HUES64 (cell line): ENCODE data around the gene SLC4A2.

Source experiments
- H3K27ac ChIP-seq: 2 replicates; pipeline ENCODE4 v1.7.0; 2013; ENCODE audit warnings: low read depth, low read length, inconsistent platforms
- H3K27me3 ChIP-seq: 2 replicates; pipeline ENCODE4 v1.6.1; 2013; ENCODE audit warnings: mild to moderate bottlenecking, low read length; ENCODE audit not compliant: insufficient read depth
- H3K36me3 ChIP-seq: 2 replicates; pipeline ENCODE4 v1.6.1; 2013; ENCODE audit warnings: mild to moderate bottlenecking, low read length; ENCODE audit not compliant: insufficient read depth
- H3K4me1 ChIP-seq: 2 replicates; pipeline ENCODE4 v1.6.1; 2013; ENCODE audit warnings: mild to moderate bottlenecking, low read length, moderate library complexity; ENCODE audit not compliant: insufficient read depth
- H3K4me3 ChIP-seq: 2 replicates; pipeline ENCODE4 v1.5.1; 2013; ENCODE audit warnings: mild to moderate bottlenecking, low read length, moderate library complexity
- H3K9ac ChIP-seq: 2 replicates; pipeline ENCODE4 v1.6.1; 2013; ENCODE audit warnings: mild to moderate bottlenecking, low read depth, low read length
- H3K9me3 ChIP-seq: 2 replicates; pipeline ENCODE4 v1.6.1; 2013; ENCODE audit warnings: low read depth, low read length; ENCODE audit not compliant: insufficient read depth
- WGBS: fragments of 150-250, 120-280 bp; methylation state at CpG from one replicate; pipeline ENCODE4 v1.1.7; 2013; ENCODE audit warnings: missing lambda C conversion rate; 5-methylcytosine and 5-hydroxymethylcytosine counted together

Gene SLC4A2

DNA sequence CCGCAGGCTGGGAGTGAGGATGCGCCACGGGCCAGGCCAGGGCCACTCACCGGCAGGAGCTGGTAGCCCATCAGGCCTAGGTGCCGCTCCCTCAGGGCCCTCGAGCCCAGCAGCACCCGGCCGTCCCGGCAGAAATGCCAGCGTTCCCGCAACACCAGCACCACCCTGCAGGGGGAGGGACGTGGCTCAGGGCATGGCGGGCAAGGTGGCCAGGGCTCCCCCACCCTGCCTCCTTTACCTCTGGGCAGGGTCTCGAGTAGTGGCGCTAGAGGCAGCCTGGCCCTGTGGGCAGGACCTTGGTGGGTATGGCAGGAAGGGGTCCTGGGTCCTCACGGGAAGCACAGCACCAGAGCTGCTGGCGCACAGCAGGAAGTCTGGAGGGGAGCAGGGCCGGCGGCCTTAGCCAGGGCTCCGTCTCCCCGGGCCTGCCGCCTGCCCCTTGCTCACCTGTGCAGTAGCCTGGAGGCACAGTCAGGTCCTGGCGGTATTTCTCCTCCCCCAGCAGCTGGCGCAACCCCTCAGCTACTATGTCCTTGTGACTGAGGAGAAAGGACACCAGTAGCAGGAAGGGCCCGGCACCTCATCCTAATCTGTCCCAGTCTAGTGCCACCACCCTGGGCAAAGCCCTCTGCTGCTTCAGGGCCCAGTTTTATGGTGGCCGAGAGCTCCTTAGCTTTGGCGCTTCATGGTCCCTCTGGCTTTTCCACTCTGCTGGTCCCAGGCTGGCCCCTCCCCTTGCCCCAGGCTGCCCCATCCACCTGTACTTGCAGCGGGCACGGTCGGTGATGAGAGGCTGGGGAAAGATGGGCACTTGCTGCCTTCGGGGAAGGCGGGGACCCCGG is 17.7 kb downstream of the SLC4A2 start:
- H3K9me3 ChIP-seq, result no peaks in the 10 kb centered on the region
- WGBS, result 80% methylated on average over 33 of the region's 33 CpGs
- peaks cover 20% of the 10 kb centered on the region for H3K4me1 ChIP-seq
- H3K27ac ChIP-seq, result 0 out of 2 replicates have a peak overlapping the region, but pooled peaks have one; percentile 8
- no peak overlapping the region for H3K9ac ChIP-seq
- H3K36me3 ChIP-seq, result peaks cover 39% of the 10 kb centered on the region
- H3K27me3 ChIP-seq, result no peaks in the 10 kb centered on the region
- no peak overlapping the region for H3K4me3 ChIP-seq

GRCh38 chr7:151077705-151078232 is 18.4 kb downstream of the SLC4A2 start:
- Histone ChIP-seq H3K9ac (no peak overlapping the region), H3K4me1 (peaks cover 26% of the 10 kb centered on the region), H3K27me3 (no peaks in the 10 kb centered on the region), H3K27ac (no peak overlapping the region), H3K36me3 (peaks cover 33% of the 10 kb centered on the region), H3K9me3 (no peaks in the 10 kb centered on the region), H3K4me3 (no peak overlapping the region)
- WGBS, result 83% methylated on average over 10 of the region's 10 CpGs

- WGBS, result 55% methylated on average over 22 of the region's 22 CpGs
These were observed 19.0 kb downstream of the SLC4A2 start for GRCh38 chr7:151078233-151079040.

DNA sequence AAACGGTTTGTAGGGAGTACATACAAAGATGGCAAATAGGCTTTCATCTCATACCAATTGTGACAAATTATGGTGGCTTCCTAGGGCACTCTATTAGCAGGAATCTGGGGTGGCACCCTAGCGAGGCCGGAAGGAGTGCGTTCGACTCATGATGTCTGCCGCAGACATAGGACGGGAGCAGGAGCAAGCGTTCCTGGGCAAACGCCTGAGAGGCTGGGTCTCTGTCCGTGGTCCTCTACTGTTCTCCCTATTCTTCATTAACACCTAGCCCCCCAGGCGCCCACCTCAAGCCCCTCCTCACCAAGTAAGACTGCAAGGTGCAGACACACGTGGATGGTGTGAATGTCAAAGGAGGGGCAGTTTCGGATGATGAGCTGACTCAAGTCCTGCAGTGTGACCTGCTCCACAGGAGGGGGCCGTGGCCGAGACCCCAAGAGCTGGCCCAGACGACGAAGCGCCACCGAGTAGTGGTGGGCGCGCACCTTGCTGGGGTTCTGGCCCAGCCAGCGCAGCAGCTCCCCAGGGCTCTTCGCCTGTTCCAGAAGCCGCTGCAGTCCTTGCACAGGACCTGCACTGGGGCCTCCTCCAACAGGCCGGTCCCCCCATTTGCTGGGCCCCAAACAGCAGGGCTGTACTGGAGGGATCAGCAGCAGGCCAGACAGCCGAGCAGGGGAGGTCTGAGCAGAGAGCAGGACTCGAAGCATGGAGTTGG is 20.0 kb downstream of the SLC4A2 start:
- H3K36me3 ChIP-seq, result peaks cover 19% of the 10 kb centered on the region

More at GRCh38 chr7:151078233-151079040, 19.0 kb downstream of the SLC4A2 start:
- Histone ChIP-seq H3K9ac (no peak overlapping the region), H3K27ac (no peak overlapping the region), H3K9me3 (no peaks in the 10 kb centered on the region), H3K4me3 (peak overlapping the region; percentile 98), H3K4me1 (peaks cover 26% of the 10 kb centered on the region), H3K27me3 (peaks cover under 1% of the 10 kb centered on the region; the same call in 1 of the 2 replicates), H3K36me3 (peaks cover 28% of the 10 kb centered on the region)

DNA sequence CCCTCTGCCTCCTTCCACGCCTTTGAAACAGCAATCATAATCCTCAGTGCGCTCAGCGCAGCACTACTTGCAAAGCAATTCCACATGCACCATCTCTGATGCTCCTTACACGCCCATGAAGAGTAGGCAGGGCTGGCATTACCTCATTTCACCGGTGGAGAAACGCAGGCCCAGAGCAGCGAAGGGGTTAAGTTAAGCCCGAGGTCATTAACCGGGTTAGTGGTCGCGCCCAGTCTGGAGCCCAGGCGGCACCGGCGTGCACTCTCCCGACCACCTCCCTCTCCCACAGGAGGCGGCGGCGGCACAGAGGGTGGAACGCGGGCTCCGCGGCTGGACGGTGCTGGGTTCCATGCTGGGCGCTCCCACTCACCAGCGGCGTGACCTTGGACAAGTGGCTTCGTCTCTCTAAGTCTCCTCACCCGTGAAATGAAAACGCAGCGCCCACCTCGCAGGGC is 20.7 kb downstream of the SLC4A2 start:
- no peaks in the 10 kb centered on the region for H3K9me3 ChIP-seq
- H3K36me3 ChIP-seq, result peaks cover 12% of the 10 kb centered on the region
- peak overlapping the region; percentile 86 for H3K27ac ChIP-seq
- H3K4me3 ChIP-seq, result peak overlapping the region; percentile 98
- H3K9ac ChIP-seq, result peak overlapping the region; percentile 96
- peaks cover 34% of the 10 kb centered on the region for H3K4me1 ChIP-seq
- 3% methylated on average over 31 of the region's 31 CpGs for WGBS
- peaks cover 16% of the 10 kb centered on the region for H3K27me3 ChIP-seq

More for the DNA sequence above, 20.0 kb downstream of the SLC4A2 start:
- peak overlapping the region; percentile 98 for H3K4me3 ChIP-seq
- peaks cover 10% of the 10 kb centered on the region for H3K27me3 ChIP-seq
- H3K27ac ChIP-seq, result no peak overlapping the region
- H3K4me1 ChIP-seq, result peaks cover 30% of the 10 kb centered on the region
- 82% methylated on average over 27 of the region's 27 CpGs for WGBS
- peak overlapping the region; percentile 96; the same call in 1 of the 2 replicates for H3K9ac ChIP-seq
- H3K9me3 ChIP-seq, result no peaks in the 10 kb centered on the region

- WGBS, result under 1% methylated on average over 66 of the region's 66 CpGs
- Histone ChIP-seq H3K4me3 (peak within 1 kb of the TSS; percentile 98), H3K27me3 (peaks cover 20% of the 10 kb centered on the region), H3K9ac (peak within 1 kb of the TSS; percentile 96), H3K36me3 (peaks cover 6% of the 10 kb centered on the region), H3K27ac (peak within 1 kb of the TSS; percentile 86), H3K9me3 (no peaks in the 10 kb centered on the region), H3K4me1 (peaks cover 37% of the 10 kb centered on the region)
These were observed 21.3 kb downstream of the SLC4A2 start, which contains the start of gene FASTK for GRCh38 chr7:151080522-151081169. Gene FASTK, minus strand, starts transcription at chr7:151080809. Its CDS starts 43 bp downstream, at chr7:151080766.

GRCh38 chr7:151081170-151082101 is 22.0 kb downstream of the SLC4A2 start:
- no peaks in the 10 kb centered on the region for H3K9me3 ChIP-seq
- peak overlapping the region; percentile 98 for H3K4me3 ChIP-seq
- H3K27me3 ChIP-seq, result peaks cover 20% of the 10 kb centered on the region
- 26% methylated on average over 64 of the region's 64 CpGs for WGBS
- peak overlapping the region; percentile 55; the same call in 1 of the 2 replicates for H3K27ac ChIP-seq
- H3K36me3 ChIP-seq, result no peaks in the 10 kb centered on the region
- H3K9ac ChIP-seq, result peak overlapping the region; percentile 42; the same call in 1 of the 2 replicates
- H3K4me1 ChIP-seq, result peaks cover 34% of the 10 kb centered on the region

GRCh38 chr7:151082141-151083070 is 23.0 kb downstream of the SLC4A2 start:
- Histone ChIP-seq H3K27ac (no peak overlapping the region), H3K27me3 (peaks cover 26% of the 10 kb centered on the region), H3K9ac (peak overlapping the region; percentile 24; the same call in 1 of the 2 replicates), H3K4me1 (peaks cover 34% of the 10 kb centered on the region), H3K36me3 (no peaks in the 10 kb centered on the region), H3K4me3 (peak overlapping the region; percentile 66), H3K9me3 (no peaks in the 10 kb centered on the region)
- 69% methylated on average over 38 of the region's 42 CpGs for WGBS
